Breast epithelium (tissue), 3 donors: Measurements from ENCODE around the gene MRPL16.

ENCODE experiments used
- CTCF ChIP-seq, 3 donors: fragments of 450-650 bp; IDR thresholded peaks; one replicate each; pipeline ENCODE4 v1.5.1; 2016 to 2017; ENCODE audit warnings: antibody characterized with exemption in 3 of 3, mild to moderate bottlenecking in 3 of 3, moderate library complexity in 3 of 3
- POLR2AphosphoS5 ChIP-seq, 3 donors: sonication (generic); formaldehyde crosslinking; IDR thresholded peaks; one replicate each; pipeline ENCODE4 v1.6.1; 2017; ENCODE audit warnings: antibody characterized with exemption in 3 of 3

GRCh38 chr11:59769111-59769510, 41.5 kb downstream of the MRPL16 start:
- TF ChIP-seq POLR2AphosphoS5 (IDR thresholded peaks at IDR 0.05): no peak
- no peak for TF ChIP-seq CTCF (IDR thresholded peaks at IDR 0.05)
